SK-N-SH (cell line): ENCODE results near the gene GFOD2.

ENCODE experiments used
- CHD2 ChIP-seq: fragments of 150-350 bp; IDR thresholded peaks from 2 replicates; pipeline ENCODE4 v1.6.1; 2018; ENCODE audit warnings: low read length; ENCODE audit not compliant: partially characterized antibody
- EP300 ChIP-seq, 2 experiments: IDR thresholded peaks; 2 replicates each; pipeline versions ENCODE4 v1.4.0 to v1.6.1; 2012; ENCODE audit warnings: borderline replicate concordance in 1 of 2, low read depth in 1 of 2, low read length in 1 of 2
- GABPA ChIP-seq: IDR thresholded peaks from 2 replicates; pipeline ENCODE4 v1.4.0; 2012; ENCODE audit warnings: low read depth, mild to moderate bottlenecking
- RAD21 ChIP-seq: IDR thresholded peaks from 2 replicates; pipeline ENCODE4 v1.6.1; 2012; ENCODE audit warnings: mild to moderate bottlenecking, low read length
- RCOR1 ChIP-seq: fragments of 150-350 bp; IDR thresholded peaks from 2 replicates; pipeline ENCODE4 v1.6.1; 2017; ENCODE audit warnings: antibody characterized with exemption, low read length
- TAF1 ChIP-seq: IDR thresholded peaks from 2 replicates; pipeline ENCODE4 v1.6.1; 2012; ENCODE audit warnings: low read depth, mild to moderate bottlenecking, low read length, moderate library complexity, borderline replicate concordance
- TF ChIP-seq, protein P1 (sequence below): IDR thresholded peaks from 2 replicates; pipeline ENCODE4 v1.6.1; 2012; ENCODE audit warnings: mild to moderate bottlenecking, low read depth, low read length, moderate library complexity
- TF ChIP-seq, protein P2 (sequence below): fragments of 200-600 bp; sonication (generic); IDR thresholded peaks from 2 replicates; pipeline ENCODE4 v1.6.1; 2017; ENCODE audit warnings: antibody characterized with exemption, mild to moderate bottlenecking, moderate library complexity
- TF ChIP-seq, protein P3 (sequence below): IDR thresholded peaks from 2 replicates; pipeline ENCODE4 v1.4.0; 2012; ENCODE audit warnings: low read depth

DNA sequence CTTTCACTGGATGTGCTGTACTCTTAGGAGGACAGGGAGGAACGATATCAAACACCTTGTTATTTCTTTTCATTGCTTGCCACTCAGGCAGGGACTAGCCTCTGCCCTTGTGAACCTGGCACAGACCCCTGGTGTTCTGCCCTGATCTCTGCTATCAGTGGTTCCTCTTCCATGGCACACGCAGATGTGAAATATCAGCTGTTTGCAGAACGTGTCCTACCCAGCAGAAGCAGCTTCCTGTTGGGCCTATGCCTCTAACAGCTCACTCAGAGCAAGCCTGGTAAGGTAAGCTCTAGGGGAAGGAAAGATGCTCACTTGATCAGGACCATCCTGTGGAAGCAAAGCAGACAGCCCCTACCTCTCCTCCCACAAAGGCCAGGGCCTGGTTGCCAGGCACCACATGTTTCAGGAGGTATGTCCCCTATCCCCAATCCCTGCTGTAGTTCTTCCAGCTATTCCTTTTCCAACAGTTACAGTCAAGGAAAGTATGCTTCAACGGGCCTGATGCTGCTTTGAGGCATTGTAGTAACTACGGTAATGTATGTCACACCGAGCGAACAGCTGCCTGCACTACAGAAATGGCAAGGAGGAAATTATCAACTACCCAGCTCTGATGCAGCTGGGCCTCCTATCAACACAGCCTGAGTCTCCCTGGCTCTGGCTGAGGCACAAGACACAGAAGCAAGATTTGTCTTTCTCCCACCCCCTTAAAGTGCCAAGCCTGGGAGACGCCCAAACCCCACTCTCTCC, 41.3 kb upstream of the GFOD2 start:
- TF ChIP-seq, protein P1, sequence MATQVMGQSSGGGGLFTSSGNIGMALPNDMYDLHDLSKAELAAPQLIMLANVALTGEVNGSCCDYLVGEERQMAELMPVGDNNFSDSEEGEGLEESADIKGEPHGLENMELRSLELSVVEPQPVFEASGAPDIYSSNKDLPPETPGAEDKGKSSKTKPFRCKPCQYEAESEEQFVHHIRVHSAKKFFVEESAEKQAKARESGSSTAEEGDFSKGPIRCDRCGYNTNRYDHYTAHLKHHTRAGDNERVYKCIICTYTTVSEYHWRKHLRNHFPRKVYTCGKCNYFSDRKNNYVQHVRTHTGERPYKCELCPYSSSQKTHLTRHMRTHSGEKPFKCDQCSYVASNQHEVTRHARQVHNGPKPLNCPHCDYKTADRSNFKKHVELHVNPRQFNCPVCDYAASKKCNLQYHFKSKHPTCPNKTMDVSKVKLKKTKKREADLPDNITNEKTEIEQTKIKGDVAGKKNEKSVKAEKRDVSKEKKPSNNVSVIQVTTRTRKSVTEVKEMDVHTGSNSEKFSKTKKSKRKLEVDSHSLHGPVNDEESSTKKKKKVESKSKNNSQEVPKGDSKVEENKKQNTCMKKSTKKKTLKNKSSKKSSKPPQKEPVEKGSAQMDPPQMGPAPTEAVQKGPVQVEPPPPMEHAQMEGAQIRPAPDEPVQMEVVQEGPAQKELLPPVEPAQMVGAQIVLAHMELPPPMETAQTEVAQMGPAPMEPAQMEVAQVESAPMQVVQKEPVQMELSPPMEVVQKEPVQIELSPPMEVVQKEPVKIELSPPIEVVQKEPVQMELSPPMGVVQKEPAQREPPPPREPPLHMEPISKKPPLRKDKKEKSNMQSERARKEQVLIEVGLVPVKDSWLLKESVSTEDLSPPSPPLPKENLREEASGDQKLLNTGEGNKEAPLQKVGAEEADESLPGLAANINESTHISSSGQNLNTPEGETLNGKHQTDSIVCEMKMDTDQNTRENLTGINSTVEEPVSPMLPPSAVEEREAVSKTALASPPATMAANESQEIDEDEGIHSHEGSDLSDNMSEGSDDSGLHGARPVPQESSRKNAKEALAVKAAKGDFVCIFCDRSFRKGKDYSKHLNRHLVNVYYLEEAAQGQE: no peak
- TF ChIP-seq RAD21 (no peak), TAF1 (no peak), CHD2 (no peak), RCOR1 (no peak), GABPA (no peak), EP300 (IDR thresholded peaks at IDR 0.05; ENCODE audit: borderline replicate concordance in 1 of 2, low read depth in 1 of 2, low read length in 1 of 2) (no peak)
- TF ChIP-seq, protein P2, sequence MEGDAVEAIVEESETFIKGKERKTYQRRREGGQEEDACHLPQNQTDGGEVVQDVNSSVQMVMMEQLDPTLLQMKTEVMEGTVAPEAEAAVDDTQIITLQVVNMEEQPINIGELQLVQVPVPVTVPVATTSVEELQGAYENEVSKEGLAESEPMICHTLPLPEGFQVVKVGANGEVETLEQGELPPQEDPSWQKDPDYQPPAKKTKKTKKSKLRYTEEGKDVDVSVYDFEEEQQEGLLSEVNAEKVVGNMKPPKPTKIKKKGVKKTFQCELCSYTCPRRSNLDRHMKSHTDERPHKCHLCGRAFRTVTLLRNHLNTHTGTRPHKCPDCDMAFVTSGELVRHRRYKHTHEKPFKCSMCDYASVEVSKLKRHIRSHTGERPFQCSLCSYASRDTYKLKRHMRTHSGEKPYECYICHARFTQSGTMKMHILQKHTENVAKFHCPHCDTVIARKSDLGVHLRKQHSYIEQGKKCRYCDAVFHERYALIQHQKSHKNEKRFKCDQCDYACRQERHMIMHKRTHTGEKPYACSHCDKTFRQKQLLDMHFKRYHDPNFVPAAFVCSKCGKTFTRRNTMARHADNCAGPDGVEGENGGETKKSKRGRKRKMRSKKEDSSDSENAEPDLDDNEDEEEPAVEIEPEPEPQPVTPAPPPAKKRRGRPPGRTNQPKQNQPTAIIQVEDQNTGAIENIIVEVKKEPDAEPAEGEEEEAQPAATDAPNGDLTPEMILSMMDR: no peak
- TF ChIP-seq, protein P3, sequence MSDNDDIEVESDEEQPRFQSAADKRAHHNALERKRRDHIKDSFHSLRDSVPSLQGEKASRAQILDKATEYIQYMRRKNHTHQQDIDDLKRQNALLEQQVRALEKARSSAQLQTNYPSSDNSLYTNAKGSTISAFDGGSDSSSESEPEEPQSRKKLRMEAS: no peak
